ENCODE measurements around the gene CHIT1. TPM values are rescaled to one million over a fixed set of nuclear protein-coding genes. Genes with fewer than 3 reads are reported as not detected.

CHIT1 gene
- total RNA-seq, 1 donor: 0.42 TPM

DNA sequence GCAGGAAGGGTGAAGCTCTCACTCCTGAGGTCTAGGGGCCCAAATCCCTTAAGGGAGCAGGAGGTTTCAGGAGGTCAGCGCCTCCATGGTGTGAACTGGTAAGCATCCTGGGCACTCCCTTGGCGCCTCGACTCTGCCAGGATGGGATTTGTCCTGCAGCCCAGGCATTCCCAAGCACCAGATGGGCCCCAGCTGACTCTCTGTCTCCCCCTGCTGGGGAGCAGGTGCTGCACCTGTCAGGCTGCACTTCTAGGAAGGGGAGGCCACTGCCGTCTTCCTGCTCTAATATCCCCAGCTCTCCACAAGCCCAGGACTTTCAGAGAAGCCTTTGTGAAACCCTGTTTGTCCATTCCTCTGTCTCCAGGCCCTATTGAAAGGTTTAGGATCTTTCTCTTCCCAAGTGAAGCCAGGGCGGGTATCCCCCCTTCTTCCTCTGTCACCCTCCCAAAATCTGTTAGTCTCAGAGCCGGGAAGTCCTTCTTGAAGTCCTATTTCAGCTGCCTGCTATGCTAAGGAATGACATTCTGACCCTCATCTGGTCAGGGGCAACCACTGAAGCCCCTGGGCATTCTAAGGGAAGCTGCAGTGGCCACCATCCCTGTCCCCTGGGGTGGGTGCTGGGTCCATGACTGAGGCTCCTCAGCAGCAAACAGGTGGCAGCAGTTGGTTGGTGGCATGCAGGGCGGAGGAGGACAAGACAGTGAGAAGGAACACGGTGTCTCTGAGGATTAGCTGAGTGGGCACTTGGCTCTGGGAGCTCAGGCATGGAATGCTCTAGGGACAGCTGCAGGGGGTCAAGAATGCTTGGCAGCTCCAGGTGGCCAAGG, 57.1 kb downstream of the CHIT1 start:
- no peaks in the 10 kb centered on the region for H3K27me3 ChIP-seq (ENCODE audit: insufficient read depth, low read length)
- no peak overlapping the region for H3K4me3 ChIP-seq (ENCODE audit: low read length)
- H3K4me1 ChIP-seq (ENCODE audit: insufficient read depth, low read length): peaks cover 24% of the 10 kb centered on the region
- no peaks in the 10 kb centered on the region for H3K9me3 ChIP-seq (ENCODE audit: low read depth, low read length)

DNA sequence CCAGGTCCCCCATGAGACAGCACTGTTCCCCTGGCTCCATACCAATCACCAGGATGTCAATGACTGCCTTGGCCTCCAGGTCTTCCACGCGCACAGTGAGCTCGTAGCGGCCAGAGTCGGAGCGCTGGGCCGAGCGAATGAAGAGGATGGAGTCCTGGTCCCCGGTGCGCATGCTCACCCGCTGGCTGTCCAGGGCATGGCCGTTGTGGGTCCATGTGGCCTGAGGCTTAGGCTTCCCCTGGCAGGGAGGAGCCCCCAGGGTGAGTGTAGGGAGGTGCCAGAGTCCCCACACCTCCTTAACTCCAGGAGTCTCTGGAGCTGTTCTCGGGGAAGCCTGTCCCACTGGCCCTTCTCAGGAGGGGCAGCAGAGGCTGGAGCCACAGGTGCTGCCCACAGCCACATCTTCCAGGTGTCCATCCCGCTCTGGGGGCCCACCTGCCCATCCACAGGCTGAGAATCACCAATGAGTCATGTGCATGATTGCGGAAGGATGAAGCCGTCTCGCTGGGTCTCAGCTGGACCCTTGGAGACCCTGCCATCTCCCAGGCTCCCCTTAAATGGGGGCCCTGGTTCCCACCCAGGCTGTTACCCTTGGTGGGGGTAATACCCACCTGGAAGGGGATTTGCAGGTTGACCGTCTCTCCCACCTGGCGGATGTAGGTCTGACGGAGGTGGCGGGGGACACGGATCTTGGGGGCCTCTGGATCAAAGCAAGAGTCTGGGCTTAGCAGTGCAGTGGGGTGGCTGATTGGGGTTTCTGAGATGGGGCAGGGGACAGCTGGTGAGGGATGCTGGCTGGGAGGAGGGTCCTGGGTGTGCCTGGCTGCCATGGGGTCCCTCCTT, 57.9 kb downstream of the CHIT1 start:
- Histone ChIP-seq H3K4me1 (ENCODE audit: insufficient read depth, low read length) (peaks cover 17% of the 10 kb centered on the region), H3K9me3 (ENCODE audit: low read depth, low read length) (no peaks in the 10 kb centered on the region), H3K27me3 (ENCODE audit: insufficient read depth, low read length) (no peaks in the 10 kb centered on the region), H3K4me3 (ENCODE audit: low read length) (no peak overlapping the region)

DNA sequence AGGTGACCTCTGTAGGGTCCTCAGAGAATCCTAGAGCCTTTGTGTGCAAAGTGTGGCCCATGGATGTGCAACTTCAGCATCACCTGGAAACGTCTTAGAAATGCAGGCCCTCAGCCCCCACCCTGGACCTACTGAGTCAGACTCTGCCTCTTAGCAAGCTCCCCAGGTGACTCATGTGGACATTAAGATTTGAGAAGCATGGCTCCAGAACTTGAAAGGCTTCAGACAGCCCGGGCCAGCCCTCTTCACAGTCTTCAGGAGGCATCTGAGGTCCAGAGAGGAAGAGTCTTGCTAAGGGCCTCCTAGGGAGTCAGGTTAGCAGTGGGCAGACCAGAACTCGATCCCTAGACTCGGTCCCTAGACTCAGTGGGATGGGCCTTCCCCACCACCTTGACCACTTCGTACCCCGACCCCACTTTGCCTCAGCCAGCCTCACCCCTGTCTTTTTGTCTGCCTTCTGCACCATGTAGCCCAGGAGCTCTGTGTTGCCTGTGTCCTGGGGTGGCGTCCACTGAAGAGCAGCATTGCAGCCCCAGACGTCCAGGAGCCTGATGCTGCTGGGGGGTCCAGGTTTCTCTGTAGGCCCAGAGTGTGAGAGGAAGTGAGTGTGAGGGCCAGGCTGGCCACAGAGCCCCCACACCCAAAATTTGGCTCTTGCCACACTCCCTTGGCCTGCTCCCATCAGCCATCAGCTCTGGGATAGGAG, 58.7 kb downstream of the CHIT1 start:
- Histone ChIP-seq H3K4me3 (ENCODE audit: low read length) (no peak overlapping the region), H3K4me1 (ENCODE audit: insufficient read depth, low read length) (peaks cover 9% of the 10 kb centered on the region), H3K9me3 (ENCODE audit: low read depth, low read length) (no peaks in the 10 kb centered on the region), H3K27me3 (ENCODE audit: insufficient read depth, low read length) (no peaks in the 10 kb centered on the region)

DNA sequence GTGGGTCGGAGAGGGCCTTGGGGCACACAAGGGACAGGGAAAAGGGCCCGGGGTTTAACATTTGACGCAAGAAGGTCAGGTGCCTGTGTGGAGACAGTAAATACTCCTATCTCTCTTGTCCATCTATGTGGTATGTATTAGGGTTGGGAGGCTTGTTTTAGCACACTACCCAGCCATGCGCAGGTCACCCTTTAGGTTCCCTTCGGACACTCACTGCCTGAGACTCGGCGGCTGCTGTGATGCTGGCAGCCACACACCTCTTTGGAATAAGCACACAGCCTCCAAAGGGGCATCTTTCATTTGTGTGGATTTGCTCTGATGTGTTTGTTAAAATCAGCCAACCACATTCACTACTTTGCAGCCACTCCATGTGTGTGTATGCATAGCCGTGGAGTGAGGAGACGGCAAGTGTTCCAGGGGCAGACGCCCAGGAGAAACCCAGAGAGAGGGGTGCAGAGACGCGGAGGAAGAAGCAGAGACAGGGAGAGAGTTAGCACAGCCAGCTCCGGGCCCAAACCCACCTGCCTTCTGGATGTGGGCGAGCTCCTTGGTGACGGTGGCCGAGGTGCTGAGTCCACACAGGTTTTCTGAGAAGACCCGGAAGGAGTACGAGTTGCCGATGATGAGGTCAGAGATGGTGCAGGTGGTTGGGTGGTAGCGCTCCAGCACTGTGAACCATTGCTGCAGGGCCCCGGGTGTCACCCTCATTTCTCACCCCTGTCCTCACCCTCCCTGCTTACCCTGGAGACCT, 59.5 kb downstream of the CHIT1 start:
- no peaks in the 10 kb centered on the region for H3K27me3 ChIP-seq (ENCODE audit: insufficient read depth, low read length)

DNA sequence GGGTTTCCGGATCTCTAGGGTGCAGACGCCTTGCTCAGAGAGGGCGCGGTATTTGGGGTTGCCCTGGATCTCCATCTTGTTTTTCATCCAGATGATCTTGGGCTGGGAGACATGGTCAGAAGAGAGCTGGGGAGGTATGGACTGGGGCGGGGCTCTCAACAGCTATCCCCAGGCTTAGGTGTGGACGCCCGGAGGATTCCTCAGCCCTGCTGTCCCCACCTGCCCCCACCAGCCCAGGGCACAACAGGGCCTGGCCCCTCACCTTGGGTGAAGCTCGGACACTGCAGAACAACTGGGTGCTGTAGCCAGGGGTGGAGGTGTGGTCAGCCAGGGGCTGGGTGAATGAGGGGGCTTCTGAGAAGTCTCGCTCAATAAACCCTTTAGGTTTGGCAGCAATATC, 60.5 kb downstream of the CHIT1 start:
- Histone ChIP-seq H3K27me3 (ENCODE audit: insufficient read depth, low read length) (no peaks in the 10 kb centered on the region), H3K4me1 (ENCODE audit: insufficient read depth, low read length) (no peaks in the 10 kb centered on the region), H3K4me3 (ENCODE audit: low read length) (no peak overlapping the region), H3K9me3 (ENCODE audit: low read depth, low read length) (no peaks in the 10 kb centered on the region)

More for the DNA sequence above, 59.5 kb downstream of the CHIT1 start:
- Histone ChIP-seq H3K4me1 (ENCODE audit: insufficient read depth, low read length) (peaks cover 1% of the 10 kb centered on the region), H3K9me3 (ENCODE audit: low read depth, low read length) (no peaks in the 10 kb centered on the region), H3K4me3 (ENCODE audit: low read length) (no peak overlapping the region)

DNA sequence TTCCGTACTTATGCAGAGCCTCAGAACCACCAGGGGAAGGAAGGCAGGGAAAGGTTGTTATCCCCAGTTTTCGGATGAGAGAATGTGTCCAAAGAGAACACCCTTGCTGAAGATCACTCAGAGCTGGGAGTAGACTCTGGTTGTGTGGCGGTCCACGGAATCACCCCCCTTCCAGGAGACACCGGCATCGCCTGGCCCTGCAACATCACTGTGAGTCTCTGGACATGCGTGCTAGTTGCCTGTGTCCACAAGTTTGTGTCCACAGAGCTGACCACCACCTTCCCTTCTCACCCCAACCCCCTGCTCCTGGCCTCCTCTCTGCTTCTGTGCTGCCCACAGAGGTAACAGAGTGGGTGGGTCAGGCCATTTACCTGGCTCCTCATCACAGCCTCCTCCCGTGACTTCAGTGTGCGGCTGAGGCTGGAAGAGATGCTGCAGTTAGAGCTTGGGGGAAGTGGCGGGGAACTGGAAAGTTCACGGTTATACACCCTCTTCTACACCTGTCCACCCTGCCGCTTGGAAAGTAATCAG, 61.2 kb downstream of the CHIT1 start:
- Histone ChIP-seq H3K27me3 (ENCODE audit: insufficient read depth, low read length) (no peaks in the 10 kb centered on the region), H3K4me1 (ENCODE audit: insufficient read depth, low read length) (no peaks in the 10 kb centered on the region), H3K4me3 (ENCODE audit: low read length) (no peak overlapping the region), H3K9me3 (ENCODE audit: low read depth, low read length) (no peaks in the 10 kb centered on the region)

DNA sequence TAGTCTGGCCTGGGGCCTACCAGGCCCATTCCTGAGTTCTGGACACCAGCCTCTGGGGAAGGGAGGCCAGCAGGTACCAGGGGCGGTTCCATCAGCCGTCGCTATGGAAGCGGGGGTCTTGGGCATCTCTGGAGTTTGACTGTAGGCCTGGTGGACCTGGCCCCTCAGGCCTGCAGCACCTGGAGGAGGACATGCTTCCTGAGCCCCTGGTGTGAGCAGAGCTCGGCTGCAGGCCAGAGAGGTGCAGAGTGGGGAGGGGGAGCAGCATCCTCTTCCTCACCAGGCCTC, 61.6 kb downstream of the CHIT1 start:
- Histone ChIP-seq H3K27me3 (ENCODE audit: insufficient read depth, low read length) (no peaks in the 10 kb centered on the region), H3K4me1 (ENCODE audit: insufficient read depth, low read length) (no peaks in the 10 kb centered on the region), H3K9me3 (ENCODE audit: low read depth, low read length) (no peaks in the 10 kb centered on the region), H3K4me3 (ENCODE audit: low read length) (no peak overlapping the region)

DNA sequence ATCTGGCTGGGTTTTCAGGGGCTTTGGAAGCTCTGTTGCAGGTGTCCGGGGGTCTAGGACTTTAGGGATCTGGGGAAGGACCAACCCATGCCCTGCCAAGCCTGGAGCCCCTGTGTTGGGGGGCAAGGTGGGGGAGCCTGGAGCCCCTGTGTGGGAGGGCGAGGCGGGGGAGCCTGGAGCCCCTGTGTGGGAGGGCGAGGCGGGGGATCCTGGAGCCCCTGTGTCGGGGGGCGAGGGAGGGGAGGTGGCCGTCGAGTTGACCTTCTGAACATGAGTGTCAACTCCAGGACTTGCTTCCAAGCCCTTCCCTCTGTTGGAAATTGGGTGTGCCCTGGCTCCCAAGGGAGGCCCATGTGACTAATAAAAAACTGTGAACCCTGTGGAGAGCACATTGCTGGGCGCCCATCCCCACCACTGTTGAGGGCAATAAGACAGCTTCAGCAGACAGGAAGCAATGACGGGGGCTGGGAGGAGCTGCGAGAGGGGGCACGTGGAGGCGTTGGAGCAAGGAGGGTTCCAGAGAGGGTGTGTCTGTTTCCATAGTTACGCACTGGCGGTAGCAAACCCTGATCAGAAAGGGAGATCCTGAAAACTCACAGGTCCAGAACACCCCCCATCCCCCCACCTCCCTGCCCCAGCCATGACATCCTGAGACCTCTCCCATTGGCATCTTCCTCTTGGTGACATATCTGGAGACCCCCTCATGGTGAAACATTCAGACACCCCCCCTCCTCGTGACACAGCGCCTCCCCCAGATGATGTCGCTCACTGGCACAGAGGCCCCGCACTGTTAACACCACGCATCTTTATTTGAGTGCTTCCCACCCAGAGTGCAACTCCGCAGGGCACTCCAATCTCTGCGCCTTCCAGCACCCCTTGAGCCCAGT, 62.2 kb downstream of the CHIT1 start:
- no peaks in the 10 kb centered on the region for H3K9me3 ChIP-seq (ENCODE audit: low read depth, low read length)
- no peaks in the 10 kb centered on the region for H3K27me3 ChIP-seq (ENCODE audit: insufficient read depth, low read length)
- H3K4me3 ChIP-seq (ENCODE audit: low read length): no peak overlapping the region
- H3K4me1 ChIP-seq (ENCODE audit: insufficient read depth, low read length): no peaks in the 10 kb centered on the region

DNA sequence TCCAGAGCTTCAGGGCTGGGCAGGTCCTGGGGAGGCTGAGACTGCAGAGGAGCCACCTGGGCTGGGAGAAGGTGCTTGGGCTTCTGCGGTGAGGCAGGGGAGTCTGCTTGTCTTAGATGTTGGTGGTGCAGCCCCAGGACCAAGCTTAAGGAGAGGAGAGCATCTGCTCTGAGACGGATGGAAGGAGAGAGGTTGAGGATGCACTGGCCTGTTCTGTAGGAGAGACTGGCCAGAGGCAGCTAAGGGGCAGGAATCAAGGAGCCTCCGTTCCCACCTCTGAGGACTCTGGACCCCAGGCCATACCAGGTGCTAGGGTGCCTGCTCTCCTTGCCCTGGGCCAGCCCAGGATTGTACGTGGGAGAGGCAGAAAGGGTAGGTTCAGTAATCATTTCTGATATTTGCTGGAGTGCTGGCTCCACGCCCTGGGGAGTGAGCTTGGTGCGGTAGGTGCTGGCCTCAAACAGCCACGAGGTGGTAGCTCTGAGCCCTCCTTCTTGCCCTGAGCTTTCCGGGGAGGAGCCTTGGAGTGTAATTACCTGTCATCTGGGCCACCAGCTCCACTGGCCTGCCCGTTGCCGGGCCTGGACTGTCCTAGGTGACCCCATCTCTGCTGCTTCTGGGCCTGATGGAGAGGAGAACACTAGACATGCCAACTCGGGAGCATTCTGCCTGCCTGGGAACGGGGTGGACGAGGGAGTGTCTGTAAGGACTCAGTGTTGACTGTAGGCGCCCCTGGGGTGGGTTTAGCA, 63.1 kb downstream of the CHIT1 start:
- Histone ChIP-seq H3K27me3 (ENCODE audit: insufficient read depth, low read length) (no peaks in the 10 kb centered on the region), H3K4me3 (ENCODE audit: low read length) (no peak overlapping the region), H3K4me1 (ENCODE audit: insufficient read depth, low read length) (no peaks in the 10 kb centered on the region), H3K9me3 (ENCODE audit: low read depth, low read length) (no peaks in the 10 kb centered on the region)

Other genes with a start within 250 kb of the CHIT1 start
- gene TMEM183A, start 222.3 kb downstream of the CHIT1 start, total RNA-seq: 207 TPM
- 0.73 TPM for gene PPFIA4, start 203.2 kb downstream of the CHIT1 start, total RNA-seq
- gene MYOG, start 143.7 kb downstream of the CHIT1 start, total RNA-seq: not detected
- gene ADORA1, start 101.9 kb downstream of the CHIT1 start, total RNA-seq: not detected
- not detected for gene MYBPH, start 53.8 kb downstream of the CHIT1 start, total RNA-seq
- gene CHI3L1, start 43.0 kb downstream of the CHIT1 start, total RNA-seq: 0.94 TPM
- gene BTG2, start 75.8 kb upstream of the CHIT1 start, total RNA-seq: 842 TPM
- gene FMOD, start 121.4 kb upstream of the CHIT1 start, total RNA-seq: not detected
- gene PRELP, start 246.1 kb upstream of the CHIT1 start, total RNA-seq: not detected